OCI-LY7 (cell line): ENCODE measurements around the gene MAML3. TPM values are rescaled to one million over a fixed set of nuclear protein-coding genes. Genes with fewer than 3 reads are reported as not detected.

Experiments used
- BruUV-seq: library from RNA; stranded (reverse); fragments of 400-500 nt; replicated peaks from 2 replicates; lab custom pipeline; 2021; lab: Mats Ljungman, UMichigan
- CTCF ChIA-PET: fragments of 300-600 bp; sonication (Branson Sonifier 250); formaldehyde crosslinking; loops from one replicate; lab custom pipeline; 2022; ENCODE audit warnings: antibody characterized with exemption; ENCODE audit not compliant: unreplicated experiment; lab: Charles Lee
- POLR2A ChIA-PET: fragments of 300-600 bp; sonication (Branson Sonifier 250); formaldehyde crosslinking; loops from one replicate; lab custom pipeline; 2022; ENCODE audit warnings: antibody characterized with exemption; lab: Charles Lee
- DNase-seq: peaks from one replicate; pipeline ENCODE4 v3.0.0-alpha.2; 2015; ENCODE audit warnings: low spot score
- H2AFZ ChIP-seq: fragments of 200-600 bp; sonication (generic), shearing (Covaris generic); 2 replicates; pipeline ENCODE4 v1.6.1; 2014; ENCODE audit warnings: mild to moderate bottlenecking, antibody characterized with exemption, low read length, moderate library complexity
- H3K27ac ChIP-seq: fragments of 200-600 bp; sonication (generic); 2 replicates; pipeline ENCODE4 v1.5.1; 2014; ENCODE audit warnings: mixed run types, low read depth, mild to moderate bottlenecking, moderate library complexity, low read length, inconsistent platforms; ENCODE audit not compliant: poor library complexity, severe bottlenecking
- H3K36me3 ChIP-seq: fragments of 200-600 bp; sonication (generic); 2 replicates; pipeline ENCODE4 v1.6.1; 2014; ENCODE audit warnings: mild to moderate bottlenecking, antibody characterized with exemption, low read length, moderate library complexity, mixed read lengths; ENCODE audit not compliant: insufficient read depth
- H3K4me1 ChIP-seq: fragments of 200-600 bp; sonication (generic); 2 replicates; pipeline ENCODE4 v1.5.1; 2014; ENCODE audit warnings: mild to moderate bottlenecking, low read length; ENCODE audit not compliant: insufficient read depth, poor library complexity, severe bottlenecking
- H3K4me2 ChIP-seq: fragments of 200-600 bp; sonication (generic); 2 replicates; pipeline ENCODE4 v1.6.1; 2014; ENCODE audit warnings: mild to moderate bottlenecking, low read length
- H3K4me3 ChIP-seq: fragments of 200-600 bp; sonication (generic); 2 replicates; pipeline ENCODE4 v1.5.1; 2014; ENCODE audit warnings: mild to moderate bottlenecking, low read depth, low read length; ENCODE audit not compliant: poor library complexity, severe bottlenecking
- H3K79me2 ChIP-seq: fragments of 200-600 bp; sonication (generic); 2 replicates; pipeline ENCODE4 v1.6.1; 2016; ENCODE audit warnings: low read depth, mild to moderate bottlenecking, low read length, moderate library complexity, mixed read lengths; ENCODE audit not compliant: insufficient read depth
- H3K9me2 ChIP-seq: fragments of 200-600 bp; sonication (generic); 2 replicates; pipeline ENCODE4 v1.6.1; 2016; ENCODE audit warnings: mild to moderate bottlenecking, low read length, mixed read lengths; ENCODE audit not compliant: insufficient read depth
- H3K9me3 ChIP-seq: fragments of 200-600 bp; sonication (generic); 2 replicates; pipeline ENCODE4 v1.6.1; 2014; ENCODE audit warnings: mild to moderate bottlenecking, mixed run types, low read length, mixed read lengths
- H4K20me1 ChIP-seq: fragments of 200-600 bp; sonication (generic); 2 replicates; pipeline ENCODE4 v1.6.1; 2014; ENCODE audit warnings: mild to moderate bottlenecking, antibody characterized with exemption, low read length, moderate library complexity, mixed read lengths; ENCODE audit not compliant: insufficient read depth
- CTCF ChIP-seq: fragments of 200-600 bp; sonication (generic); conservative IDR thresholded peaks from 2 replicates; pipeline ENCODE4 v1.5.1; 2014; ENCODE audit warnings: mild to moderate bottlenecking, antibody characterized with exemption, low read length, moderate library complexity, mixed read lengths
- EZH2phosphoT487 ChIP-seq: fragments of 200-600 bp; sonication (generic); IDR thresholded peaks from 2 replicates; pipeline ENCODE4 v1.6.1; 2018; ENCODE audit warnings: low read depth, borderline replicate concordance, mild to moderate bottlenecking, mixed run types, antibody characterized with exemption, low read length, moderate library complexity, mixed read lengths
- intact Hi-C: fragments of 100-400 bp; cut with micrococcal nuclease; formaldehyde crosslinking; loops from one replicate; pipeline ENCODE4 v1.10.0; 2022; ENCODE audit not compliant: unreplicated experiment
- total RNA-seq, 2 experiments: library from RNA; depleted of rRNA in 1 of 2; stranded (reverse); fragments of >200 nt in 1 of 2; shearing (Covaris generic) in 1 of 2; gene quantifications; 2 replicates each; pipeline ENCODE4 v1.2.3, GENCODE V29; 2014 to 2022

The MAML3 gene
- total RNA-seq, 2 experiments from 2014 or later, result 0.80 to 1.2 TPM

- H3K4me1 ChIP-seq, result no peaks in the 10 kb centered on the region
- no peaks in the 10 kb centered on the region for H3K79me2 ChIP-seq
- no peak overlapping the region for H3K27ac ChIP-seq
- no peaks in the 10 kb centered on the region; the same call in 1 of the 2 replicates for H3K36me3 ChIP-seq
- H3K9me3 ChIP-seq, result no peaks in the 10 kb centered on the region
- no peak overlapping the region for H3K4me2 ChIP-seq
- H4K20me1 ChIP-seq, result no peaks in the 10 kb centered on the region
- H3K9me2 ChIP-seq, result no peaks in the 10 kb centered on the region
- ChIA-PET CTCF (no interaction called here), POLR2A (interaction anchor here (1.0 kb wide), 1 partner anchor 45 kb away, joined by 3 read pairs; no protein-coding TSS in a partner anchor)
- BruUV-seq, result no TSS peak
- no peak overlapping the region for H2AFZ ChIP-seq
- no peak for DNase-seq
- H3K4me3 ChIP-seq, result no peak overlapping the region
- intact Hi-C loops, result no loop called here
- no peak for TF ChIP-seq EZH2phosphoT487
- TF ChIP-seq CTCF, result no peak
Observed at GRCh38 chr4:139684351-139684750, 469.6 kb downstream of the MAML3 start.

GRCh38 chr4:139682741-139683151 lies 471.2 kb downstream of the MAML3 start:
- peaks cover 6% of the 10 kb centered on the region; the same call in 1 of the 2 replicates for H3K36me3 ChIP-seq
- no peak overlapping the region for H3K4me3 ChIP-seq
- no peaks in the 10 kb centered on the region for H3K9me2 ChIP-seq
- no peak overlapping the region for H3K27ac ChIP-seq
- no peaks in the 10 kb centered on the region for H3K4me1 ChIP-seq
- DNase-seq, result no peak
- no TSS peak for BruUV-seq
- H3K4me2 ChIP-seq, result no peak overlapping the region
- no peaks in the 10 kb centered on the region for H4K20me1 ChIP-seq
- H3K9me3 ChIP-seq, result no peaks in the 10 kb centered on the region
- no peaks in the 10 kb centered on the region for H3K79me2 ChIP-seq
- no peak overlapping the region for H2AFZ ChIP-seq
- CTCF ChIA-PET, result no interaction called here
- intact Hi-C loops, result no loop called here
- TF ChIP-seq EZH2phosphoT487 (no peak), CTCF (no peak)
- POLR2A ChIA-PET, result interaction anchor here (0.7 to 1.2 kb wide), 2 partner anchors 21 to 892 kb away, joined by 4 to 5 read pairs; no protein-coding TSS in a partner anchor

GRCh38 chr4:139682309-139682708 lies 471.7 kb downstream of the MAML3 start:
- no peaks in the 10 kb centered on the region for H3K9me3 ChIP-seq
- CTCF ChIA-PET, result no interaction called here
- DNase-seq, result no peak
- H3K4me3 ChIP-seq, result no peak overlapping the region
- peaks cover 6% of the 10 kb centered on the region; the same call in 1 of the 2 replicates for H3K36me3 ChIP-seq
- BruUV-seq, result no TSS peak
- no peak for TF ChIP-seq EZH2phosphoT487
- TF ChIP-seq CTCF, result no peak
- H3K9me2 ChIP-seq, result no peaks in the 10 kb centered on the region
- H3K27ac ChIP-seq, result no peak overlapping the region
- no peaks in the 10 kb centered on the region for H4K20me1 ChIP-seq
- no peaks in the 10 kb centered on the region for H3K79me2 ChIP-seq
- H3K4me2 ChIP-seq, result no peak overlapping the region
- no peak overlapping the region for H2AFZ ChIP-seq
- POLR2A ChIA-PET, result interaction anchor here (0.6 to 0.7 kb wide), 3 partner anchors 30 to 1013 kb away, joined by 3 to 4 read pairs (median 3); no protein-coding TSS in a partner anchor
- no peaks in the 10 kb centered on the region for H3K4me1 ChIP-seq
- intact Hi-C loops, result no loop called here
